Mesendoderm (in vitro differentiated cells): Measurements from ENCODE around the gene KRT81.

ENCODE experiments used
- DNase-seq: peaks from one replicate; pipeline ENCODE4 v3.0.0; 2013
- H2AK5ac ChIP-seq: 2 replicates; pipeline ENCODE4 v1.6.1; 2013; ENCODE audit warnings: low read length, inconsistent platforms
- H2BK120ac ChIP-seq: 2 replicates; pipeline ENCODE4 v1.6.1; 2013; ENCODE audit warnings: low read depth, mild to moderate bottlenecking, low read length, moderate library complexity, mixed read lengths
- H2BK15ac ChIP-seq: replicated peaks from 2 replicates; pipeline ENCODE4 v1.6.1; 2013; ENCODE audit warnings: low read depth, mild to moderate bottlenecking, moderate library complexity
- H2BK5ac ChIP-seq: 2 replicates; pipeline ENCODE4 v1.6.1; 2013; ENCODE audit warnings: low read length, inconsistent platforms
- H3K18ac ChIP-seq: 2 replicates; pipeline ENCODE4 v1.6.1; 2013; ENCODE audit warnings: mild to moderate bottlenecking, low read length, mixed read lengths
- H3K23ac ChIP-seq: one replicate; pipeline ENCODE4 v1.6.1; 2013; ENCODE audit warnings: low read length
- H3K27ac ChIP-seq: 2 replicates; pipeline ENCODE4 v1.5.1; 2013; ENCODE audit warnings: low read depth, mild to moderate bottlenecking, inconsistent platforms, low read length, moderate library complexity
- H3K27me3 ChIP-seq: 2 replicates; pipeline ENCODE4 v1.6.1; 2013; ENCODE audit warnings: low read length, control low read depth, mild to moderate bottlenecking, inconsistent platforms; ENCODE audit not compliant: insufficient read depth, poor library complexity
- H3K36me3 ChIP-seq: 2 replicates; pipeline ENCODE4 v1.6.1; 2013; ENCODE audit warnings: low read length, inconsistent platforms; ENCODE audit not compliant: control insufficient read depth, insufficient read depth
- H3K4ac ChIP-seq: one replicate; pipeline ENCODE4 v1.6.1; 2013; ENCODE audit warnings: low read depth, mild to moderate bottlenecking, low read length, moderate library complexity
- H3K4me1 ChIP-seq: 2 replicates; pipeline ENCODE4 v1.6.1; 2013; ENCODE audit warnings: low read depth, low read length, inconsistent platforms; ENCODE audit not compliant: control insufficient read depth
- H3K4me2 ChIP-seq: 2 replicates; pipeline ENCODE4 v1.6.1; 2013; ENCODE audit warnings: low read length
- H3K4me3 ChIP-seq: 2 replicates; pipeline ENCODE4 v1.5.1; 2013; ENCODE audit warnings: mild to moderate bottlenecking, low read length
- H3K56ac ChIP-seq: one replicate; pipeline ENCODE4 v1.6.1; 2013; ENCODE audit warnings: low read length
- H3K79me1 ChIP-seq: 2 replicates; pipeline ENCODE4 v1.6.1; 2013; ENCODE audit warnings: low read length, inconsistent platforms
- H3K79me2 ChIP-seq: 2 replicates; pipeline ENCODE4 v1.6.1; 2013; ENCODE audit warnings: mild to moderate bottlenecking, low read length; ENCODE audit not compliant: control insufficient read depth, insufficient read depth
- H3K9ac ChIP-seq: 2 replicates; pipeline ENCODE4 v1.6.1; 2013; ENCODE audit warnings: low read length, inconsistent platforms
- H4K5ac ChIP-seq: one replicate; pipeline ENCODE4 v1.6.1; 2013; ENCODE audit warnings: low read length
- H4K8ac ChIP-seq: one replicate; pipeline ENCODE4 v1.6.1; 2013; ENCODE audit warnings: low read depth, mild to moderate bottlenecking, control low read depth, low read length, moderate library complexity
- WGBS: extraction: QIAGEN DNeasy Blood & Tissue Kit; methylation state at CpG from one replicate; pipeline ENCODE4 v1.1.7; 2013; ENCODE audit warnings: low lambda C conversion rate, missing lambda C conversion rate; ENCODE audit not compliant: insufficient coverage; ENCODE audit errors: extremely low coverage; 5-methylcytosine and 5-hydroxymethylcytosine counted together

The KRT81 gene

GRCh38 chr12:52321418-52321817 lies 30.1 kb upstream of the KRT81 start:
- H2AK5ac ChIP-seq, result no peak overlapping the region
- no peak overlapping the region for H2BK15ac ChIP-seq
- H3K18ac ChIP-seq, result no peak overlapping the region
- H3K23ac ChIP-seq, result no peak overlapping the region
- no peaks in the 10 kb centered on the region for H3K79me1 ChIP-seq
- no peaks in the 10 kb centered on the region for H3K36me3 ChIP-seq
- no peaks in the 10 kb centered on the region for H3K27me3 ChIP-seq
- no peak overlapping the region for H3K9ac ChIP-seq
- H3K79me2 ChIP-seq, result no peaks in the 10 kb centered on the region
- no peaks in the 10 kb centered on the region for H3K4me1 ChIP-seq
- no peak overlapping the region for H3K4ac ChIP-seq
- H3K27ac ChIP-seq, result no peak overlapping the region
- H2BK120ac ChIP-seq, result no peak overlapping the region
- H3K56ac ChIP-seq, result no peak overlapping the region
- H3K4me2 ChIP-seq, result no peak overlapping the region
- no peak overlapping the region for H4K5ac ChIP-seq
- no peak overlapping the region for H3K4me3 ChIP-seq
- DNase-seq, result no peak
- no CpG with 5 or more reads among the region's 4 CpGs for WGBS
- H2BK5ac ChIP-seq, result no peak overlapping the region
- H4K8ac ChIP-seq, result no peak overlapping the region

DNA sequence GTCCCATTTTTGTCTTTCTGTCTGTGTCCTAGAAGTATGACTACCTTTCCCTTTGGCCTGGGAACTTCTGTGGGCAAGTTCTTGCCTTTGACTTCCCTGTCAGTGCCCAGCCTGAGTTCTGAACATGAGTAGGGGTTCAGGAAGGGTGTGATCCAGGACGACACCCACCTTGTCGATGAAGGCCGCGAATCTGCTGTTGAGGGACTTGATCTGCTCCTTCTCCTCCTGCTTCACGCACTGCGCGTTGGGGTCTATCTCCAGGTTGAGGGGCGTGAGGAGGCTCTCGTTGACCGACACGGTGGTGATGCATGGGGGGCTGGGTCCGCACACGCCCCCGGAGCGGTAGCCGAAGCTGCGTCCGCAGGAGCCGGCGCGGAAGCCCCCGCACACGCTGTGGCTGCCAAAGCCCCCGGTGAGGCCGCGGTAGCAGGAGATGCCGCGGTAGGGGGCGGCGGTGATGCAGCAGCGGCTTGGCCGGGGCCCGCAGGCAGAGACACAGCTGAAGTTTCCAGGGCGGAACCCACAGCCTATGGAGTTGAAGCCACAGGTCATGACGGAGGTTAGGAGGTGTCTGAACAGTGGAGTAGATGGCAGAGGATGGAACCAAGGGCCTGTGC lies 29.6 kb upstream of the KRT81 start, which contains the start of gene KRT83:
KRT83 (minus strand) TSS at position 615 of the 617 bp plus-strand sequence; CDS start at position 552, 63 bp downstream.
- no peaks in the 10 kb centered on the region for H3K36me3 ChIP-seq
- H3K18ac ChIP-seq, result no peak within 1 kb of the TSS
- no peak for DNase-seq
- H2AK5ac ChIP-seq, result no peak within 1 kb of the TSS
- H3K79me1 ChIP-seq, result no peaks in the 10 kb centered on the region
- H2BK15ac ChIP-seq, result no peak within 1 kb of the TSS
- no peak within 1 kb of the TSS for H2BK120ac ChIP-seq
- no CpG with 5 or more reads among the region's 35 CpGs for WGBS
- H3K4me3 ChIP-seq, result no peak within 1 kb of the TSS
- H2BK5ac ChIP-seq, result no peak within 1 kb of the TSS
- H3K27me3 ChIP-seq, result no peaks in the 10 kb centered on the region
- H3K9ac ChIP-seq, result no peak within 1 kb of the TSS
- no peak within 1 kb of the TSS for H3K27ac ChIP-seq
- H3K23ac ChIP-seq, result no peak within 1 kb of the TSS
- H4K5ac ChIP-seq, result no peak within 1 kb of the TSS
- H3K56ac ChIP-seq, result no peak within 1 kb of the TSS
- no peak within 1 kb of the TSS for H3K4me2 ChIP-seq
- no peak within 1 kb of the TSS for H4K8ac ChIP-seq
- no peaks in the 10 kb centered on the region for H3K79me2 ChIP-seq
- no peak within 1 kb of the TSS for H3K4ac ChIP-seq
- no peaks in the 10 kb centered on the region for H3K4me1 ChIP-seq

DNA sequence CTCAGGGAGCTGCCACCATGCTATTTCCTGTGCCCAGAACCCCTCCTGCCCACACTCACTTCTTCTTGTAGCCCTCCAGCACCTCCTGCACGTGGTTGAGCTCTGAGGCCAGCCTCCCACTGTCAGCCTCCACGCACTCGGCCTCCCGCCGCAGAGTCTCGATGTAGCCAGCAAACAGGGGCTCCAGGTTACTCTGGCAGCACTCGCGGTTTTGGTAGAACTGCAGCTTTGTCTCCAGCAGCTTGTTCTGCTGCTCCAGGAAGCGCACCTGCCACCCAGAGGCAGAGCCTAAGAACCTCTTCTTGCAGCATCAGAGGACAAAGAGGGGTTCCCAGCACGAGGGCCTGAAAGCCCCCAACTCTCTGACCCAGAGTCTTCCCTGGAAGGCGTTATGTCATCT lies 27.8 kb upstream of the KRT81 start:
- H2BK5ac ChIP-seq, result no peak overlapping the region

DNA sequence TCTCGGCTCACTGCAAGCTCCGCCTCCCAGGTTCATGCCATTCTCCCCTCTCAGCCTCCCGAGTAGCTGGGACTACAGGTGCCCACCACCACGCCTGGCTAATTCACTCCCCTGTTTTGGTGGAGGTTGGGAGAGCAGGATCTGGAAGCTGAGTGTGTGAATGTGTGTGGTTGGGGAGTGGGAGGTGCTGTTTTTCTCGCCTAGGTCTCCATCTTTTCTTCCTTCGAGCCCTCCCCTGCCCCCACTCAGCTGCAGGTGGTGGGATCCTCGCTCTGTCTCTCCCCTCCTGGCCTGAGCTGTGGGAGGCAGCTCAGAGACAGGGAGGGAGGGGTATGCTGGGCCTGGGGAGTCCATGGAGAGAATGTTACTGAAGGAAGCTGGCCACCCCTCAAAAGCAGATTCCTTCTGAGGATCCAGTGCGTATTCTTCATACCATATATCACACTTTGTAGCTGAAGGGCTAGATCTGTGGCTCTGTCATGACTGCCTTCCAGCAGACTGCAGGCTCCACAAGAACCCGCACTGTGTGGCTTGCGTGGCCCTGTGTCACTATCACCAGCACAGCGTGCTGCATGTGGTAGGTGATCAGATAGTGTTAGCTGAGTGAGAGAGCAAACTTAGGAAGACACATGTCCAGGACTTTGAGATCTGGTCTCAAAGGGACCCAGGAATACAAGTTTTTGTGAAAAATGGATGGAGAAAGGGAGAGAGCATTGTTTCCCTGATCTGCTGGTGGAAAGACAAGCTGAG lies 27.1 kb upstream of the KRT81 start:
- Histone ChIP-seq H2BK15ac (no peak overlapping the region), H3K79me2 (no peaks in the 10 kb centered on the region), H3K36me3 (no peaks in the 10 kb centered on the region), H3K56ac (no peak overlapping the region), H3K23ac (no peak overlapping the region), H2AK5ac (no peak overlapping the region), H4K8ac (no peak overlapping the region), H4K5ac (no peak overlapping the region), H2BK120ac (no peak overlapping the region), H3K4me1 (no peaks in the 10 kb centered on the region), H3K27ac (no peak overlapping the region), H3K4ac (no peak overlapping the region), H3K18ac (no peak overlapping the region), H2BK5ac (no peak overlapping the region), H3K9ac (no peak overlapping the region), H3K79me1 (no peaks in the 10 kb centered on the region), H3K27me3 (no peaks in the 10 kb centered on the region), H3K4me2 (no peak overlapping the region), H3K4me3 (no peak overlapping the region)
- no peak for DNase-seq
- no CpG with 5 or more reads among the region's 11 CpGs for WGBS

More for the DNA sequence above, 27.8 kb upstream of the KRT81 start:
- Histone ChIP-seq H3K27me3 (no peaks in the 10 kb centered on the region), H3K27ac (no peak overlapping the region), H3K56ac (no peak overlapping the region), H3K36me3 (no peaks in the 10 kb centered on the region), H4K5ac (no peak overlapping the region), H3K23ac (no peak overlapping the region), H2BK120ac (no peak overlapping the region), H2BK15ac (no peak overlapping the region), H3K18ac (no peak overlapping the region), H3K4ac (no peak overlapping the region), H3K79me1 (no peaks in the 10 kb centered on the region), H3K4me3 (no peak overlapping the region), H3K9ac (no peak overlapping the region), H3K79me2 (no peaks in the 10 kb centered on the region), H4K8ac (no peak overlapping the region), H3K4me2 (no peak overlapping the region), H3K4me1 (no peaks in the 10 kb centered on the region), H2AK5ac (no peak overlapping the region)
- WGBS, result no CpG with 5 or more reads among the region's 11 CpGs
- peak; percentile 25 for DNase-seq

GRCh38 chr12:52317468-52318052 lies 26.2 kb upstream of the KRT81 start:
- no peak overlapping the region for H4K8ac ChIP-seq
- H3K27me3 ChIP-seq, result no peaks in the 10 kb centered on the region
- no CpG with 5 or more reads among the region's 12 CpGs for WGBS
- no peaks in the 10 kb centered on the region for H3K79me1 ChIP-seq
- H2BK5ac ChIP-seq, result no peak overlapping the region
- no peaks in the 10 kb centered on the region for H3K4me1 ChIP-seq
- DNase-seq, result no peak
- H3K56ac ChIP-seq, result no peak overlapping the region
- no peak overlapping the region for H3K9ac ChIP-seq
- no peak overlapping the region for H4K5ac ChIP-seq
- no peaks in the 10 kb centered on the region for H3K36me3 ChIP-seq
- H3K4me2 ChIP-seq, result no peak overlapping the region
- H3K23ac ChIP-seq, result no peak overlapping the region
- H2BK120ac ChIP-seq, result no peak overlapping the region
- no peak overlapping the region for H3K27ac ChIP-seq
- no peaks in the 10 kb centered on the region for H3K79me2 ChIP-seq
- H2BK15ac ChIP-seq, result no peak overlapping the region
- no peak overlapping the region for H3K18ac ChIP-seq
- H3K4me3 ChIP-seq, result no peak overlapping the region
- no peak overlapping the region for H3K4ac ChIP-seq
- no peak overlapping the region for H2AK5ac ChIP-seq
